Natural killer cell (primary cell): Measurements from ENCODE around the gene UCHL5. TPM values are rescaled to one million over a fixed set of nuclear protein-coding genes. Genes with fewer than 3 reads are reported as not detected.

ENCODE experiments used
- ATAC-seq, 3 donors: fragments of 150-1000 bp in 2 of 3; fragments of 200-7000 bp in 1 of 3; cut with Tn5 transposase; 1 replicate in 1 of 3; 2 replicates in 2 of 3; pipeline ENCODE4 v1.10.0; 2021; ENCODE audit warnings: mild to moderate bottlenecking in 2 of 3, moderate library complexity in 2 of 3
- DNase-seq, 2 donors: peaks; one replicate each; pipeline versions ENCODE4 v3.0.0 to v3.0.0-alpha.2; 2013 to 2021; ENCODE audit warnings: mixed read lengths in 1 of 2
- H3K27ac ChIP-seq: one replicate; pipeline ENCODE4 v1.5.1; 2013; ENCODE audit warnings: mild to moderate bottlenecking, low read length
- H3K27me3 ChIP-seq: one replicate; pipeline ENCODE4 v1.6.1; 2013; ENCODE audit warnings: low read length; ENCODE audit not compliant: control insufficient read depth, insufficient read depth
- H3K36me3 ChIP-seq: one replicate; pipeline ENCODE4 v1.6.1; 2013; ENCODE audit warnings: low read length; ENCODE audit not compliant: control insufficient read depth, insufficient read depth
- H3K4me1 ChIP-seq: one replicate; pipeline ENCODE4 v1.6.1; 2013; ENCODE audit warnings: low read length; ENCODE audit not compliant: control insufficient read depth, insufficient read depth
- H3K4me3 ChIP-seq: one replicate; pipeline ENCODE4 v1.5.1; 2013; ENCODE audit warnings: low read length
- H3K9me3 ChIP-seq: one replicate; pipeline ENCODE4 v1.6.1; 2013; ENCODE audit warnings: low read length; ENCODE audit not compliant: control insufficient read depth, insufficient read depth
- H3K27ac Mint-ChIP-seq, 2 donors: one replicate each; pipeline ENCODE4 v1.8.0; 2022; ENCODE audit warnings: mild to moderate bottlenecking in 2 of 2, mixed read lengths in 2 of 2, moderate library complexity in 1 of 2
- H3K27me3 Mint-ChIP-seq, 2 donors: one replicate each; pipeline ENCODE4 v1.8.0; 2022; ENCODE audit warnings: low read depth in 2 of 2, mixed read lengths in 2 of 2
- H3K36me3 Mint-ChIP-seq: one replicate; pipeline ENCODE4 v1.8.0; 2022; ENCODE audit warnings: mixed read lengths
- H3K4me1 Mint-ChIP-seq, 2 donors: one replicate each; pipeline ENCODE4 v1.8.0; 2022; ENCODE audit warnings: mixed read lengths in 2 of 2
- H3K4me3 Mint-ChIP-seq: one replicate; pipeline ENCODE4 v1.8.0; 2022; ENCODE audit warnings: mild to moderate bottlenecking, moderate library complexity, mixed read lengths
- H3K9me3 Mint-ChIP-seq, 2 donors: one replicate each; pipeline ENCODE4 v1.8.0; 2022; ENCODE audit warnings: mixed read lengths in 2 of 2
- WGBS: methylation state at CpG from one replicate; pipeline ENCODE4 v1.1.7; 2013; ENCODE audit warnings: missing lambda C conversion rate; ENCODE audit not compliant: insufficient coverage; 5-methylcytosine and 5-hydroxymethylcytosine counted together
- intact Hi-C: fragments of 100-400 bp; cut with micrococcal nuclease; formaldehyde crosslinking; loops from one replicate; pipeline ENCODE4 v1.14.2; 2022
- total RNA-seq, 4 donors: library from RNA; stranded (reverse); fragments of 120-200 nt in 1 of 4; gene quantifications; one replicate each; pipeline versions ENCODE4 v1.2.3 to v1.2.4, GENCODE V29; 2013 to 2022
- TF ChIP-seq, protein P1 (sequence below): fragments of 200-600 bp; IDR thresholded peaks from one replicate; pipeline ENCODE4 v1.8.0; 2022; ENCODE audit warnings: antibody characterized with exemption

Gene UCHL5
- total RNA-seq, 3 donors from 2014 or later (not counting 1 experiment from before 2014, with no cell fraction given), result 44.3 to 53.9 (median 51.9) TPM

DNA sequence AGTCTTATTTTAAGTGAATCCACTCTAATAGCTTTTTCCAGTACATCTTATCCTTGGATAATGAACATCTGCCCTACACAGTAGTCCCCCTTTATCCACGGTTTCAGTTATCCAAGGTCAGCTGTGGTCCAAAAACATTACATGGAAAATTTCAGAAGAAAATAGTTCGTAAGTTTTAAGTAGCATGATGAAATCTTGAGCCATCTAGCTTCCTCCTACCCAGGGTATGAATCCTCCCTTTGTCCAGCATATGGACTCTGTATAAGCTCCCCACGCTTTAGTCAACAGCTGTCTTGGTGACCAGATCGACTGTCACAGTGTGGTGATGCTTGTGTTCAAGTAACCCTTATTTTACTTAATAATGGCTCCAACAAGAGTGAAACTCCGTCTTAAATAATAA is 43.5 kb upstream of the UCHL5 start:
- Mint-ChIP-seq H3K4me3 (no peak overlapping the region), H3K27me3 (no peaks in the 10 kb centered on the region), H3K27ac (no peak overlapping the region), H3K36me3 (no peaks in the 10 kb centered on the region), H3K4me1 (peaks cover 16 to 27% of the 10 kb centered on the region in 2 donors), H3K9me3 (no peaks in the 10 kb centered on the region)
- ATAC-seq, result no peak
- DNase-seq, result no peak
- 94% methylated on average over 3 of the region's 5 CpGs for WGBS
- peaks cover 26% of the 10 kb centered on the region for H3K36me3 ChIP-seq
- peaks cover 12% of the 10 kb centered on the region for H3K4me1 ChIP-seq
- H3K9me3 ChIP-seq, result no peaks in the 10 kb centered on the region
- no peak overlapping the region for H3K27ac ChIP-seq
- intact Hi-C loops, result no loop called here
- no peak overlapping the region for H3K4me3 ChIP-seq
- TF ChIP-seq, protein P1, sequence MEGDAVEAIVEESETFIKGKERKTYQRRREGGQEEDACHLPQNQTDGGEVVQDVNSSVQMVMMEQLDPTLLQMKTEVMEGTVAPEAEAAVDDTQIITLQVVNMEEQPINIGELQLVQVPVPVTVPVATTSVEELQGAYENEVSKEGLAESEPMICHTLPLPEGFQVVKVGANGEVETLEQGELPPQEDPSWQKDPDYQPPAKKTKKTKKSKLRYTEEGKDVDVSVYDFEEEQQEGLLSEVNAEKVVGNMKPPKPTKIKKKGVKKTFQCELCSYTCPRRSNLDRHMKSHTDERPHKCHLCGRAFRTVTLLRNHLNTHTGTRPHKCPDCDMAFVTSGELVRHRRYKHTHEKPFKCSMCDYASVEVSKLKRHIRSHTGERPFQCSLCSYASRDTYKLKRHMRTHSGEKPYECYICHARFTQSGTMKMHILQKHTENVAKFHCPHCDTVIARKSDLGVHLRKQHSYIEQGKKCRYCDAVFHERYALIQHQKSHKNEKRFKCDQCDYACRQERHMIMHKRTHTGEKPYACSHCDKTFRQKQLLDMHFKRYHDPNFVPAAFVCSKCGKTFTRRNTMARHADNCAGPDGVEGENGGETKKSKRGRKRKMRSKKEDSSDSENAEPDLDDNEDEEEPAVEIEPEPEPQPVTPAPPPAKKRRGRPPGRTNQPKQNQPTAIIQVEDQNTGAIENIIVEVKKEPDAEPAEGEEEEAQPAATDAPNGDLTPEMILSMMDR, result no peak
- H3K27me3 ChIP-seq, result no peaks in the 10 kb centered on the region

DNA sequence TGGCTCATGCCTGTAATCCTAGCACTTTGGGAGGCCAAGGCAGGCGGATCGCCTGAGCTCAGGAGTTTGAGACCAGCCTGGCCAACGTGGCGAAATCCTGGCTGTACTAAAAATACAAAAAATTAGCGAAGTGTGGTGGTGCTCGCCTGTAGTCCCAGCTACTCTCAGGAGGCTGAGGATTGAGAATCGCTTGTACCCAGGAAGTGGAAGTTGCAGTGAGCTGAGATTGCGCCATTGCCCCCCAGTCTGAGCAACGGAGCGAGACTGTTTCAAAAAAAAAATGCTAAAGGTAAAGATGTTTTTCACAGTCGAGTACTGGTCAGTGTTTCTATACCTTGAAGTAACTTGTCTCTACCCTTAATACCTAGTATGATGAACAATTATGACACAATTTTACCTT is 35.0 kb upstream of the UCHL5 start:
- no peaks in the 10 kb centered on the region for H3K27me3 Mint-ChIP-seq
- Histone ChIP-seq H3K27ac (no peak overlapping the region), H3K4me3 (no peak overlapping the region), H3K27me3 (no peaks in the 10 kb centered on the region), H3K36me3 (peaks cover 41% of the 10 kb centered on the region), H3K4me1 (no peaks in the 10 kb centered on the region), H3K9me3 (no peaks in the 10 kb centered on the region)
- intact Hi-C loops, result no loop called here
- H3K27ac Mint-ChIP-seq, result no peak overlapping the region
- no peak for DNase-seq
- no peaks in the 10 kb centered on the region for H3K9me3 Mint-ChIP-seq
- H3K4me3 Mint-ChIP-seq, result no peak overlapping the region
- TF ChIP-seq, protein P1, result no peak
- ATAC-seq, result no peak
- peaks cover 12% of the 10 kb centered on the region for H3K36me3 Mint-ChIP-seq
- WGBS, result 93% methylated on average over 11 of the region's 11 CpGs
- H3K4me1 Mint-ChIP-seq, result no peaks in the 10 kb centered on the region

DNA sequence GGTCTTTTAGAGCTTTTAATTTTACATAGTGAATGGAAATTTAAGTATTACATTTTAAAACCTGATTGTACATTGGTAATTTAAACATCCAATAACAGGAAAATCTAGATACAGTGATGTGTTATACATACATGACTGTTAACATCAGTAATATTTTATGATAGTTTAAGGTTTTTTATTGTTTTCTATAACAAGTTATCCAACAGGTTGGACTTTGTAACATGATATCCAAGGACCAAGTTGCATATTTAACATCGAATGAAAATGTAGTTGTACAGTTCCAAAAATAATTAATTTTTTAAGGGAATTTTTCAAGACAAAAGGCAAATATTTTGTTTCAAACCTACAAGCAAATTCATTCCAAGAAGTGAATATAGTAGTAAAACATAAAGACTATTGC is 31.7 kb upstream of the UCHL5 start:
- Mint-ChIP-seq H3K36me3 (no peaks in the 10 kb centered on the region), H3K9me3 (no peaks in the 10 kb centered on the region), H3K4me3 (no peak overlapping the region), H3K27ac (no peak overlapping the region), H3K4me1 (no peaks in the 10 kb centered on the region), H3K27me3 (no peaks in the 10 kb centered on the region)
- DNase-seq, result no peak
- Histone ChIP-seq H3K9me3 (no peaks in the 10 kb centered on the region), H3K27ac (no peak overlapping the region), H3K36me3 (peaks cover 24% of the 10 kb centered on the region), H3K27me3 (no peaks in the 10 kb centered on the region), H3K4me1 (no peaks in the 10 kb centered on the region), H3K4me3 (no peak overlapping the region)
- WGBS, result no CpG with 5 or more reads among the region's 1 CpG
- intact Hi-C loops, result no loop called here
- TF ChIP-seq, protein P1, result no peak
- ATAC-seq, result no peak

DNA sequence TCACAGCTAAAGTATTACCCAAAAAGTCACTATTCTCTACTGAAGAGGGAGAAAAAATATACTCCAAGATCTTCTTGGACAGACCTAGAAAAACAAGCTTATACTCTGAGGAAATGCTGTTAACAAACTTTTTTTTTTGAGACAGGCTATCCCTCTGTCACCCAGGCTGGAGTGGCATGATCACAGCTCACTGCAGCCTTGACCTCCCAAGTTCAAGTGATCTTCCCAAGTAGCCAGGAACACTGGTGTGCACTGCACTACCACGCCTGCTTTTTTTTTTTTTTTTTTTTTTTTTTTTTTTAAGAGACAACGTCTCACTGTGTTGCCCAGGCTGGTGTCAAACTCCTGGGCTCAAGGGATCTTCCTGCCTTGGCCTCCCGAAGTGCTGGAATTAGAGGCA is 28.7 kb upstream of the UCHL5 start:
- H3K4me1 Mint-ChIP-seq, result no peaks in the 10 kb centered on the region
- Histone ChIP-seq H3K4me1 (no peaks in the 10 kb centered on the region), H3K27ac (no peak overlapping the region), H3K36me3 (peaks cover 41% of the 10 kb centered on the region), H3K27me3 (no peaks in the 10 kb centered on the region), H3K9me3 (no peaks in the 10 kb centered on the region), H3K4me3 (no peak overlapping the region)
- DNase-seq, result no peak
- no peaks in the 10 kb centered on the region for H3K27me3 Mint-ChIP-seq
- ATAC-seq, result no peak
- H3K27ac Mint-ChIP-seq, result peak overlapping the region; percentile 41 to 51
- TF ChIP-seq, protein P1, result no peak
- 96% methylated on average over 3 of the region's 3 CpGs for WGBS
- H3K4me3 Mint-ChIP-seq, result no peak overlapping the region
- intact Hi-C loops, result no loop called here
- H3K36me3 Mint-ChIP-seq, result peaks cover 13% of the 10 kb centered on the region
- no peaks in the 10 kb centered on the region for H3K9me3 Mint-ChIP-seq
